Measurements from ENCODE around the gene NUP210L. TPM values are rescaled to one million over a fixed set of nuclear protein-coding genes. Genes with fewer than 3 reads are reported as not detected.

The NUP210L gene
- total and polyA plus RNA-seq, 9 of the 15 experiments (the other 6 are each of a cell fraction or from before 2014, with no cell fraction given) = 0.01 to 0.04 TPM; not detected in 7

- TF ChIP-seq ZHX1 (conservative IDR thresholded peaks at IDR 0.05; ENCODE audit: low read length) (no peak), PHF21A (IDR thresholded peaks at IDR 0.05; ENCODE audit: borderline replicate concordance, low read depth) (no peak; the same call in 1 of the 2 replicates), PKNOX1 (IDR thresholded peaks at IDR 0.05) (no peak), CHCHD3 (CRISPR knock-in tag; IDR thresholded peaks at IDR 0.05) (no peak), ZNF77 (CRISPR knock-in tag; IDR thresholded peaks at IDR 0.05) (no peak), FOXK1 (CRISPR knock-in tag; IDR thresholded peaks at IDR 0.05; ENCODE audit: borderline replicate concordance) (no peak), HMGXB4 (CRISPR knock-in tag; IDR thresholded peaks at IDR 0.05) (no peak), THRAP3 (IDR thresholded peaks at IDR 0.05; ENCODE audit: borderline replicate concordance) (no peak), HDAC2 (IDR thresholded peaks at IDR 0.05) (no peak), THRB (CRISPR knock-in tag; conservative IDR thresholded peaks at IDR 0.05) (no peak), MAFG (tag; conservative IDR thresholded peaks at IDR 0.05) (no peak), ZNF175 (CRISPR knock-in tag; IDR thresholded peaks at IDR 0.05; ENCODE audit: low read depth) (no peak), FUS (optimal IDR thresholded peaks at IDR 0.05; ENCODE audit: low read depth, low read length) (no peak)
- TF ChIP-seq, protein P1, sequence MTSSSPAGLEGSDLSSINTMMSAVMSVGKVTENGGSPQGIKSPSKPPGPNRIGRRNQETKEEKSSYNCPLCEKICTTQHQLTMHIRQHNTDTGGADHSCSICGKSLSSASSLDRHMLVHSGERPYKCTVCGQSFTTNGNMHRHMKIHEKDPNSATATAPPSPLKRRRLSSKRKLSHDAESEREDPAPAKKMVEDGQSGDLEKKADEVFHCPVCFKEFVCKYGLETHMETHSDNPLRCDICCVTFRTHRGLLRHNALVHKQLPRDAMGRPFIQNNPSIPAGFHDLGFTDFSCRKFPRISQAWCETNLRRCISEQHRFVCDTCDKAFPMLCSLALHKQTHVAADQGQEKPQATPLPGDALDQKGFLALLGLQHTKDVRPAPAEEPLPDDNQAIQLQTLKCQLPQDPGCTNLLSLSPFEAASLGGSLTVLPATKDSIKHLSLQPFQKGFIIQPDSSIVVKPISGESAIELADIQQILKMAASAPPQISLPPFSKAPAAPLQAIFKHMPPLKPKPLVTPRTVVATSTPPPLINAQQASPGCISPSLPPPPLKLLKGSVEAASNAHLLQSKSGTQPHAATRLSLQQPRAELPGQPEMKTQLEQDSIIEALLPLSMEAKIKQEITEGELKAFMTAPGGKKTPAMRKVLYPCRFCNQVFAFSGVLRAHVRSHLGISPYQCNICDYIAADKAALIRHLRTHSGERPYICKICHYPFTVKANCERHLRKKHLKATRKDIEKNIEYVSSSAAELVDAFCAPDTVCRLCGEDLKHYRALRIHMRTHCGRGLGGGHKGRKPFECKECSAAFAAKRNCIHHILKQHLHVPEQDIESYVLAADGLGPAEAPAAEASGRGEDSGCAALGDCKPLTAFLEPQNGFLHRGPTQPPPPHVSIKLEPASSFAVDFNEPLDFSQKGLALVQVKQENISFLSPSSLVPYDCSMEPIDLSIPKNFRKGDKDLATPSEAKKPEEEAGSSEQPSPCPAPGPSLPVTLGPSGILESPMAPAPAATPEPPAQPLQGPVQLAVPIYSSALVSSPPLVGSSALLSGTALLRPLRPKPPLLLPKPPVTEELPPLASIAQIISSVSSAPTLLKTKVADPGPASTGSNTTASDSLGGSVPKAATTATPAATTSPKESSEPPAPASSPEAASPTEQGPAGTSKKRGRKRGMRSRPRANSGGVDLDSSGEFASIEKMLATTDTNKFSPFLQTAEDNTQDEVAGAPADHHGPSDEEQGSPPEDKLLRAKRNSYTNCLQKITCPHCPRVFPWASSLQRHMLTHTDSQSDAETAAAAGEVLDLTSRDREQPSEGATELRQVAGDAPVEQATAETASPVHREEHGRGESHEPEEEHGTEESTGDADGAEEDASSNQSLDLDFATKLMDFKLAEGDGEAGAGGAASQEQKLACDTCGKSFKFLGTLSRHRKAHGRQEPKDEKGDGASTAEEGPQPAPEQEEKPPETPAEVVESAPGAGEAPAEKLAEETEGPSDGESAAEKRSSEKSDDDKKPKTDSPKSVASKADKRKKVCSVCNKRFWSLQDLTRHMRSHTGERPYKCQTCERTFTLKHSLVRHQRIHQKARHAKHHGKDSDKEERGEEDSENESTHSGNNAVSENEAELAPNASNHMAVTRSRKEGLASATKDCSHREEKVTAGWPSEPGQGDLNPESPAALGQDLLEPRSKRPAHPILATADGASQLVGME (CRISPR knock-in tag; IDR thresholded peaks at IDR 0.05) = no peak
These were observed 208.1 kb downstream of the NUP210L start, which contains the start of gene DENND4B (continued) for GRCh38 chr1:153946622-153947241.

Data from K562 (cell line).